SJCRH30 (cell line): ENCODE results near the gene PSMA4. TPM values are rescaled to one million over a fixed set of nuclear protein-coding genes. Genes with fewer than 3 reads are reported as not detected.
"Not testable (repeated sequence)": the region's sequence is repeated elsewhere in the genome, so short reads cannot be mapped to it uniquely, and the experiment has no call there.

Source experiments
- DNase-seq, 2 experiments: peaks; one replicate each; pipeline ENCODE4 v3.0.0-alpha.2; 2015 to 2020
- H3K27ac ChIP-seq: fragments of 250-450 bp; sonication (Bioruptor Pico); 2 replicates; pipeline ENCODE4 v1.5.1; 2020; ENCODE audit warnings: mild to moderate bottlenecking, moderate library complexity
- H3K27me3 ChIP-seq: fragments of 250-450 bp; sonication (Bioruptor Pico); 2 replicates; pipeline ENCODE4 v1.5.1; 2020; ENCODE audit warnings: mild to moderate bottlenecking, moderate library complexity
- H3K36me3 ChIP-seq: fragments of 250-450 bp; sonication (Bioruptor Pico); 2 replicates; pipeline ENCODE4 v1.5.1; 2020; ENCODE audit warnings: mild to moderate bottlenecking, moderate library complexity
- H3K4me1 ChIP-seq: fragments of 250-450 bp; sonication (Bioruptor Pico); 2 replicates; pipeline ENCODE4 v1.5.1; 2020; ENCODE audit warnings: mild to moderate bottlenecking, moderate library complexity
- H3K4me3 ChIP-seq: fragments of 250-450 bp; sonication (Bioruptor Pico); 2 replicates; pipeline ENCODE4 v1.5.1; 2020; ENCODE audit warnings: mild to moderate bottlenecking, moderate library complexity
- H3K9me3 ChIP-seq: fragments of 250-450 bp; sonication (Bioruptor Pico); replicated peaks from 2 replicates; pipeline ENCODE4 v1.5.1; 2020; ENCODE audit warnings: mild to moderate bottlenecking, moderate library complexity
- total RNA-seq: library from RNA; depleted of rRNA; stranded (reverse); fragments of >200 nt; shearing (Covaris generic); gene quantifications from 2 replicates; pipeline ENCODE4 v1.2.3, GENCODE V29; 2014; rRNA removed

PSMA4 gene
- total RNA-seq: 348 and 392 TPM in 2 replicates

DNA sequence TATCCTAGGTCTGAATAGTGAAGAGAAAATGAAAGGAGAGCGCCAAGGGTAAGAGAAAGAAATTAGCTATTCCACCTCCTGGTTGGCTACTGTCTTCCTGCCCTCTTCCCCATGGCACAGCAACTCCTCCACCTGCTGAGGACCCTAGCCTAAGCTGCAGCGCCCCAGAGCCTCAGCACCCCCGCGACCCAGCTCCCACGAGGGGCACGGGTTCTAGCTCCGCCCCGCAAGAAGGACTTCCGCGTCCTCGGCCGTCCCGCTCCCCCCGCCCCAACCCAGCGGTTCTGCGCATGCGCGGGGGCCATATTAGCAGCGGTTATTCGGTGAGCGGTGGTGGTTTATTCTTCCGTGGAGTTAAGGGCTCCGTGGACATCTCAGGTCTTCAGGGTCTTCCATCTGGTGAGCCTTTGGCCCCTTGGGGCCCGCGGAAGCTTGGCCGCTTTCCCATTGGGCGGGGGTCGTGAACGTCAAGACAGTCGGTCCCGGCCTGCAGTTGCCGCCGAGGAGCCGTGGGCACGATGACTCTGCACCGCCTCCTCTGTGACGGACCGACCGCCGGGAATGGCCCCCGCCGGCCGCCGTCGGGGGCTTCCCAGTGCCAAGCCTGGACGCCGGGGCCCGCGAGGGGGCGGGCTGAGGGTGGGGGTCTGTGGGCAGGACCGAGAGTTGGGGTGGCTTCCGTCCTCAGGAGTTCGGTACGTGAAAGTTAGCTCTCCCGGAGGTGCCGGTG lies at the start of gene PSMA4:
TSS of gene PSMA4 (plus strand) at position 304 of the 730 bp plus-strand sequence. CDS start 1,484 bp downstream, outside the sequence.
- H3K27me3 ChIP-seq: no peaks in the 10 kb centered on the region
- no peaks in the 10 kb centered on the region for H3K9me3 ChIP-seq
- H3K36me3 ChIP-seq: peaks cover 25% of the 10 kb centered on the region
- peak within 1 kb of the TSS; percentile 87 for H3K27ac ChIP-seq
- H3K4me3 ChIP-seq: peak within 1 kb of the TSS; percentile 97
- H3K4me1 ChIP-seq: no peaks in the 10 kb centered on the region; the same call in 1 of the 2 replicates
- DNase-seq: peak; percentile 92 to 94

DNA sequence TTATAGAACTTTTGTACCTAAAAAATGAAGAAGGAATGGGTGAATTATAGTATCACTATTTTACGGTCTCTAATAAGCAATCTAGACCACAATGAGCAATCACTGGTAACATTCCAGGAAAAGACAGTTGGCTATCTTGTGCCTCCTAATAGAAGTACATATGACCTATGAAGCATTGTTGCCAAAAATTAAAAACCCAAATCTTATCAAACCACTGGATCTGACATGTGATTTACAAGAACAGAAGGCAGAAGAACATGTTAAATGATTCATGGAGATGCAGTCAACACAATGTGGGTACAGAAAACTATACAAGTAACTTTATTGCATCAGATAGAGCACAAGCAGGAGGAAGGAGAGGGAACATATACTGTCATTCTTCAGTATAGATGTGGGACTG lies 47.4 kb upstream of the PSMA4 start:
- no peak overlapping the region for H3K27ac ChIP-seq
- no peak for DNase-seq
- H3K4me3 ChIP-seq: no peak overlapping the region
- H3K27me3 ChIP-seq: no peaks in the 10 kb centered on the region
- H3K36me3 ChIP-seq: peaks cover 87% of the 10 kb centered on the region
- peaks cover 5% of the 10 kb centered on the region; the same call in 1 of the 2 replicates for H3K4me1 ChIP-seq
- no peaks in the 10 kb centered on the region for H3K9me3 ChIP-seq

DNA sequence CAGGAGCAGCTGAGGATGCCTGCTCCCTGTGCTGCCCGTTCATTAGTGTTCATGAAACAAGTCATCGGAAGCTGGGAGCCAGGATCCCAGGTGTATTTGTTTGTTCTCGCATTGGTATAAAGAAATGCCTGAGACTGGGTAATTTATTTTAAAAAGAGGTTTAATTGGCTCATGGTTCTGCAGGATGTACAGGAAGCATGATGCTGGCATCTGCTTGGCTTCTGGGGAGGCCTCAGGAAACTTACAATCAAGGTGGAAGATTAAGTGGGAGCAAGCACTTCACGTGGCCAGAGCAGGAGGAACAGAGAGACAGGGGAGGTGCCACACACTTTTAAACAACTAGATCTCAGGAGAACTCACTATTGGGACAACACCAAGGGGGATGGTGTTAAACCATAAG lies 38.4 kb upstream of the PSMA4 start:
- Histone ChIP-seq H3K4me1 (no peaks in the 10 kb centered on the region), H3K27ac (no peak overlapping the region), H3K27me3 (no peaks in the 10 kb centered on the region), H3K4me3 (no peak overlapping the region), H3K36me3 (peaks cover 36% of the 10 kb centered on the region), H3K9me3 (no peaks in the 10 kb centered on the region)
- DNase-seq: no peak

DNA sequence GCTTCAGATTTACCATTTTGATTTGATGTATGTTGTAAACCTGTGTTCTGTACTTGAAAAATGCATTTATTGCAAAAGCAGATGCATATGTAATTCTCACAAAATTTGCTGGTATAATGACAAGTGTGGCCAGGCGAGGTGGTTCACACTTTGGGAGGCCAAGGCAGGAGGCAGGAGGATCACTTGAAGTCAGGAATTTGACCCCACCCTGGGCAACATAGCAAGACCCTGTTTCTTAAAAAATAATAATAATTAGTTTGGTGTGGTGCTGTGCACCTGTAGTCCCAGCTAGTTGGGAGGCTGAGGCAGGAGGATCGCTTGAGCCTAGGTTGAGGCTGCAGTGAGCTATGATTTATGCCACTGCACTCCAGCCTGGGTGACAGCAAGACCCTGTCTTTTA lies 37.6 kb upstream of the PSMA4 start:
- H3K4me1 ChIP-seq: no peaks in the 10 kb centered on the region
- H3K9me3 ChIP-seq: no peaks in the 10 kb centered on the region
- no peak overlapping the region for H3K4me3 ChIP-seq
- DNase-seq: no peak
- H3K36me3 ChIP-seq: peaks cover 28% of the 10 kb centered on the region
- no peak overlapping the region for H3K27ac ChIP-seq
- H3K27me3 ChIP-seq: no peaks in the 10 kb centered on the region

DNA sequence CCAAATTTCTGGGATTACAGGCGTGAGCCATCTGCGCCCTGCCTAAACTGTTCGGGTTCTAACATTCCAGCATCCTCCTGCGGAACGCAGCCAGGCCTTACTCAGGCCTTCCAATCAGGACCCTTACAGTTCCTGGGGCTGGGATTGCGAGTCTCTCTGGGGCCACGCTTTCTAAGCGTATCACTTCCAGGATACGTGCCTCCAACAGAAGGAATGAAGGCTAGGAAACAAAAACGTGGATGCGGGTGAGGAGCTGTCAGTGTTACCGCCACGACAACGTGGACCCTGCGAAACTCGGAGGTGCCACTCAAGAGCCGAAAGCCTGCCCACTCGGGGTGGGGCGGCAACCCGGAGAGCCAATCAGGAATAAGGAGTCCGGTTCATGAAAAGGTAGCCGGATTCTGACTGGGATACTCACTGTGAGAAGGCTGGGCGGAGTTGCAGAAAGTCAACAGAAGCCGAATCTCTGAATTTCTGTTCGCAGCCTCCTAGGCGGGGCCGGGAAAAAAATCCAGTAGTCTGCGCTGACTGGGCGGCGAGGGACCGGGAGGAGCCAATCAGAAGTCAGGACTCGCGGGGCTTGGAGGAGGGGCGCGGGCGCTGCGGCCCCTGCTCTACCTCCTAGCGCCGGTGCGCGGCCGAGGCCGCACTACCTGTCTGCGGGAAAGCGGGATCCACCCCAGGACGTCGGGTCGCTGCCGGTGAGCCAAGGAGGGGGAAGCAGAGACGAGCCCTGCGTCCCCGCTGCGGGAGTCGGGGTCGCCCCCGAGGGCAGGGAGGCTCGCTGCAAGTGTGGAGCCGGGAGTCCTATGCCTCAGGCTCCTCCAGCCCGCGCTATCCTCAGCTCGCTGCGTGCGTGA lies 33.0 kb upstream of the PSMA4 start, which contains the start of gene HYKK:
TSS of gene HYKK (plus strand) at position 607 of the 860 bp plus-strand sequence. CDS start 5,512 bp downstream, outside the sequence.
- Histone ChIP-seq H3K4me1 (peaks cover 21% of the 10 kb centered on the region), H3K27ac (peak within 1 kb of the TSS; percentile 9; the same call in 1 of the 2 replicates), H3K9me3 (no peaks in the 10 kb centered on the region), H3K36me3 (no peaks in the 10 kb centered on the region), H3K27me3 (no peaks in the 10 kb centered on the region), H3K4me3 (peak within 1 kb of the TSS; percentile 83)
- DNase-seq: peak; percentile 95 to 98

DNA sequence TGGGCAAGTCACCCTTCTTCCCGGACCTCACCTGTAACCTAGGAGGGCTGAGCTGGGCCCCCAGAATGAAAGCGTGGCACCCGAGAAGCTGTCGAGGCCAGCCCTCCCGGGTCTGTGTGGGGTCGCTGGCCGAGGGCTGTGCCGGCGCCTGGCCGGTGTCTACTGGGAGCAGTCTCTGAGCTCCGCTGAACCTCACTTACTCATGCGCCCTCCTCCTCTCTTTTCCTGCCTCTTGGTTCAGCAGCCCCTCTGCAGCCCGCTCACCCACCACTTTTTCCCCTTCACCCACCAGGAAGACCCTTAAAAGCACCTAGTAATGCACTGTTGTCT lies 32.4 kb upstream of the PSMA4 start:
- DNase-seq: peak in 1 of 2 experiments; percentile 61
- no peaks in the 10 kb centered on the region for H3K36me3 ChIP-seq
- peak overlapping the region; percentile 9; the same call in 1 of the 2 replicates for H3K27ac ChIP-seq
- H3K9me3 ChIP-seq: no peaks in the 10 kb centered on the region
- peaks cover 21% of the 10 kb centered on the region for H3K4me1 ChIP-seq
- H3K27me3 ChIP-seq: no peaks in the 10 kb centered on the region
- peak overlapping the region; percentile 83 for H3K4me3 ChIP-seq

DNA sequence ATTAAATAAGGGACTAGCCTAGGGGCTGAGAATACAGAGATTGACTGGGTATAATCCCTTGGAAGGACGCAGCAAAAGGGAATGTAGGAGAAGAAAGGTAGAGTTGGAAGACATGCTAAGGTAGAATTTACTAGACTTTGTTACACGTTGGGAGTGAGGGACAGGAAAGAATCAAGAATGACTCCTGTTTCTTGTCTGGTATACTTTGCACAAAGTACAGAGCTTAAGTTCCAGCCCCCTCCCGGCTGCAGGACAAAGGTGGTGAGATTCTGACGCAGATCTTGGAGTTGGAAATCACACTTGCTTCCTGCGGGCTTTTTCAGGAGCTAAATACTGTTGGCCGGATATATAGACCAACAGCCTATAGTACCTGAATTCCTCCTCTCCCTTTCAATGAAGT lies 32.0 kb upstream of the PSMA4 start:
- DNase-seq: peak in 1 of 2 experiments; percentile 27
- H3K4me1 ChIP-seq: peaks cover 21% of the 10 kb centered on the region
- H3K36me3 ChIP-seq: no peaks in the 10 kb centered on the region
- H3K4me3 ChIP-seq: peak overlapping the region; percentile 83
- no peak overlapping the region for H3K27ac ChIP-seq
- H3K27me3 ChIP-seq: no peaks in the 10 kb centered on the region
- no peaks in the 10 kb centered on the region for H3K9me3 ChIP-seq

DNA sequence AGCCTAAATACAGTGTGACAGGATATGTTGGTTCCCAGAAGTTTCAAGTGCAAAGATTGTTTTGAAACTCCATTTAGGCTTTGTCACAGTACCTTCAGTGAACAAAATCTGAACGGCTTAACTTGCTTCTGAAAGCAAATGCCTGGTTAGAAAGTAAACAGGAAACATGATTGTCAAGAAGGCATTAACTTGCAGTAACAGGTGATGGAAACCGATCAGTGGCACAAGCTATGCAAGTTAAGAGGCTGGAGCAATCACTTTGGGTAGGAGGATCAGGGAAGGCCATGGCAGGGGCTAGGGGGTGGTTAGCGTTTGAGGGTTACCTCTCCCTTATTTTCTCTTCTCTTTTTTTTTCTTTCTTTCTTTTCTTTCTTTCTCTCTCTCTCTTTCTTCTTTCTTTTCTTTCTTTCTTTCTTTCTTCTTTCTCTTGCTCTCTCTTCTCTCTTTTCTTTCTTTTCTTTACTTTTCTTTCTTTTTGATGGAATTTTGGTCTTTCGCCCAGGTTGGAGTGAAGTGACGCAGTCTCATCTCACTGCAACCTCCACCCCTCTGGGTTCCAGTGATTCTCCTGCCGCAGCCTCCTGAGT lies 30.4 kb upstream of the PSMA4 start:
- peak overlapping the region; percentile 38 for H3K27ac ChIP-seq
- H3K27me3 ChIP-seq: no peaks in the 10 kb centered on the region
- DNase-seq: peak; percentile 62 to 86
- no peak overlapping the region for H3K4me3 ChIP-seq
- H3K4me1 ChIP-seq: peaks cover 21% of the 10 kb centered on the region
- no peaks in the 10 kb centered on the region; the same call in 1 of the 2 replicates for H3K36me3 ChIP-seq
- no peaks in the 10 kb centered on the region for H3K9me3 ChIP-seq

DNA sequence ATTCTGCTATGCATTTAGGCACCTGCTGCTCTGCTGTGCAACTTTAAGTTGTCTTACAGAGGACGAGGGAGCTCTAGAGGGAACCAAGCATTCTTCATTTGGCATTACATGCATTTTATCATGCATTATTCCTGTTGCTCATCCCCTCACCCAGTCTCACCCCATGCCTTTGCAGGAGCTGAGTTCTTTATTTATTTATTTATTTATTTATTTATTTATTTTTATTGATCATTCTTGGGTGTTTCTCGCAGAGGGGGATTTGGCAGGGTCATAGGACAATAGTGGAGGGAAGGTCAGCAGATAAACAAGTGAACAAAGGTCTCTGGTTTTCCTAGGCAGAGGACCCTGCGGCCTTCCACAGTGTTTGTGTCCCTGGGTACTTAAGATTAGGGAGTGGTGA lies 20.2 kb upstream of the PSMA4 start:
- DNase-seq, H3K9me3 ChIP-seq, H3K27ac ChIP-seq, H3K36me3 ChIP-seq, H3K27me3 ChIP-seq, H3K4me3 ChIP-seq, H3K4me1 ChIP-seq: not testable (repeated sequence)

DNA sequence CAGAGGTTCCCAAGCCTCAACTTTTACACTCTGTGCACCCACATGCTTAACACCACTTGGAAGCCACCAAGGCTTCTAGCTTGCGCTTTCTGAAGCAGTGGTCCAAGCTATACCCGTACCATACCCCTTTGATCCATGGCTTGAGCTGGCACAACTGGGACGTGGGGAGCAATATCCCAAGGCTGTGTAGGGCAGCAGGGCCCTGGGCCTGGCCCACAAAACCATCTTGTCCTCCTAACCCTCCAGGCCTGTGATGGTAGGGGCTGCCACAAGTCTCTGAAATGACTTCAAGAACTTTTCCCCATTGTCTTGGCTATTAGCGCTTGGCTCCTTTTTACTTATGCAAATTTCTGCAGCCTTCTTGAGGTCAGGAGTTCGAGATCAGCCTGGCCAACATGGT lies 16.0 kb upstream of the PSMA4 start:
- H3K27ac ChIP-seq: no peak overlapping the region
- no peaks in the 10 kb centered on the region for H3K4me1 ChIP-seq
- H3K9me3 ChIP-seq: no peaks in the 10 kb centered on the region
- no peaks in the 10 kb centered on the region for H3K27me3 ChIP-seq
- no peak overlapping the region for H3K4me3 ChIP-seq
- DNase-seq: no peak
- no peaks in the 10 kb centered on the region for H3K36me3 ChIP-seq

DNA sequence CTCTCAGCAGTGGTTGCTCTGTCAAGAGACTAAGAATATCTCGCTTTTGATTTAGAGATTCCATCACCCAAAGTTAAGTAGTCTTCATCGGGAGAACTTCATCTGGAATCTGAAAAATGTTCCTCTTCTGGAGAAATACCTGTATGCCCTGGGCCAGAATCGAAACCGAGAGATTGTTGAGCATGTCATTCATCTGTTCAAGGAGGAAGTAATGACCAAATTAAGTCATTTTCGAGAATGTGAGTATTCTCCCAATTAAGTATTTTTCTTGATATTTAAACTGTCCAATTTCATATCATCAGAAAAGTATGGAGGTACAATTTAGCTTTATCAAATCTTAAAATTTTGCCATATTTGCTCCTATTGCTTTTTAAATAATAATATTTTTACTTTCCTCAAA lies 12.9 kb upstream of the PSMA4 start:
- Histone ChIP-seq H3K4me1 (no peaks in the 10 kb centered on the region), H3K9me3 (no peaks in the 10 kb centered on the region), H3K4me3 (no peak overlapping the region), H3K27me3 (no peaks in the 10 kb centered on the region), H3K27ac (no peak overlapping the region), H3K36me3 (no peaks in the 10 kb centered on the region)
- DNase-seq: no peak

DNA sequence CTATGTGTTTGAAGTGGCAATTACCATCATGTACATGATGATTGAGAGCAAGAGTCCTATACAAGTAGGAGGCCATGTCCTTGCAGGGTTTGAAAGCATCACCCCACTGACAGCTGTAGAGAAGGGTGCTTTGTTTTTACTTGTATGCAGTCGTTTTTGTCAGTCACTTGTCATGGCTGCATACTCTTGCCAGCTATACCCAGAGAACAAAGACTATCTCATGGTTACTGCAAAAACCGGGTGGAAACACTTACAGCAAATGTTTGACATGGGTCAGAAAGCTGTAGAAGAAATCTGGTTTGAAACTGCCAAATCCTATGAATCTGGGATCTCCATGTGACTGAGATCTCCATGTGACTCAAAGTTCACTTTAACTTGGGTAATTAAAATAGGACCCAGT lies 6.9 kb upstream of the PSMA4 start:
- no peak overlapping the region for H3K27ac ChIP-seq
- H3K4me3 ChIP-seq: no peak overlapping the region
- H3K27me3 ChIP-seq: no peaks in the 10 kb centered on the region
- no peaks in the 10 kb centered on the region for H3K4me1 ChIP-seq
- no peaks in the 10 kb centered on the region for H3K36me3 ChIP-seq
- DNase-seq: no peak
- no peaks in the 10 kb centered on the region for H3K9me3 ChIP-seq

DNA sequence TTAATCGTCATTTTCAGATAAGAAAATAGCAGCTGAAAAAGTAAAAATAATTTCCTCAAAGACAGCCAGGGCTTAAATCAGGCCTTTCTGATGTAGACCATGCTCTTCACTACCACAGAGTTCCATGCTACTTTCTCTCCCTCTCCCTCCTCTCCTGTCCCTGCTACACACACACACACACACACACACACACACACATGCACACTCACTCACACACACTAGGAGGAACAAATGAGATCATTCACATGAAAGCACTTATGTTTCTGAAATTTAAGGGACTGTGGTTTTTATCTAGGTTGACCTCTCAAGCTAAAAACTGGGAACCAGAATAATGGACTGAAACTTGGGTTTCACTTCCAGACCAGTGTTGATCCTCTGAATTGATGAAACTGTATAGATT lies 4.1 kb upstream of the PSMA4 start:
- no peaks in the 10 kb centered on the region for H3K9me3 ChIP-seq
- peak in 1 of 2 experiments; percentile 6 for DNase-seq
- no peak overlapping the region for H3K27ac ChIP-seq
- no peak overlapping the region for H3K4me3 ChIP-seq
- no peaks in the 10 kb centered on the region for H3K27me3 ChIP-seq
- no peaks in the 10 kb centered on the region for H3K4me1 ChIP-seq
- H3K36me3 ChIP-seq: no peaks in the 10 kb centered on the region

DNA sequence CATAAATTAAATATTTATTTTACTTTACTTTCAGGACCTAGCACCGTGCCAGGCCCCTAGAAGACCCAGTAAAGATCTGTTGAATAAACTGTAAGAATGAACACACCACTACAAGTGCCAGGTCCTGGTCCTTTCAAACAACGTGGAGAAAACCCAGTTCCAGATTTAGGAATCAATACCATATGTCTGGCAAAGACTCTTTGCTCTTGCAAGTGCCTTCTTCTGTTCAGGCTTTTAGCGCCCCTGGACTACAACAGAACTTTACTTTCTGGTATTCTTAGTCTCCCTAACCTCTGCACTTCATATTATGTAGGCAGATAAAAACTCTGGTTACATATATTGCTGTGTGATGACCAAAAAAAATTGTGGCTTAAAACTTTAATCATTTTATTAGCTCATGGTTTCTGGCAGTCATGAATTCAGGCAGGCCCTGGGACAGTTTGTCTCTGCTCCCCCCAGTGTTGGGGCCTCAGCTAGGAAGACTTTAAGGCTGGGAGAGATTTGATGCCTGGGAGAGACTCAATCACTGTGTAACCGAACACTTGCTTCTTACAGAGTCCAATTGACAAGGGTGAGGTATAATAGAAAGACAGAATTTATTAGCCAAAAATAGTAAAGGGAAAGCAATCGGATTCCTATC lies 2.9 kb upstream of the PSMA4 start:
- no peaks in the 10 kb centered on the region for H3K9me3 ChIP-seq
- H3K4me1 ChIP-seq: no peaks in the 10 kb centered on the region; the same call in 1 of the 2 replicates
- no peak overlapping the region for H3K27ac ChIP-seq
- peaks cover 3% of the 10 kb centered on the region for H3K36me3 ChIP-seq
- no peaks in the 10 kb centered on the region for H3K27me3 ChIP-seq
- H3K4me3 ChIP-seq: no peak overlapping the region
- no peak for DNase-seq
